ENCODE results near the gene DRD2.

The DRD2 gene

DNA sequence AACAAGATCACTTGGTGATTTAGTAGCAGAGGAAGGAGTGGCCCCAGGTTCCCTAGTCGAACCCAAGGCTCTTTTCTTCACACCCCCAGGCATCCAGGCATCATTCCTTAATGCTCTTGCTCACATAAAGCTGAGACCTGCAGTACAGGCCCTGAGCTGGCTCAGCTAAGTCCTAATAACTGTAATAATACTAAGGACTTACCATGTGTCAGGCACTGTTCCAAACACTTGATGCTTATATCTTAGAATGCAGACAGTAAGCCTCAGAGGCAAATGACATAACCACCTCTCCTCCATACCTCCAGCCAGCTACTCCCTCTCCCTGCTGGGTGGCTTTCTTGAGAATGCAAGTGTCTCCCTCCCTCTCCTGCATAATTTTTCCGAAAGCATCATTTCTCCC, 54.4 kb downstream of the DRD2 start:
- Mint-ChIP-seq H3K27ac (ENCODE audit: low read depth) (no peak overlapping the region), H3K36me3 (ENCODE audit: insufficient read depth) (peaks cover 2% of the 10 kb centered on the region), H3K4me3 (no peak overlapping the region), H3K9me3 (no peaks in the 10 kb centered on the region), H3K27me3 (peaks cover 8% of the 10 kb centered on the region), H3K4me1 (no peaks in the 10 kb centered on the region)
- ATAC-seq (replicated peaks; ENCODE audit: extremely low read depth, poor library complexity, severe bottlenecking) = no peak
- no peak for DNase-seq (ENCODE audit: low spot score in 2 of 2)

DNA sequence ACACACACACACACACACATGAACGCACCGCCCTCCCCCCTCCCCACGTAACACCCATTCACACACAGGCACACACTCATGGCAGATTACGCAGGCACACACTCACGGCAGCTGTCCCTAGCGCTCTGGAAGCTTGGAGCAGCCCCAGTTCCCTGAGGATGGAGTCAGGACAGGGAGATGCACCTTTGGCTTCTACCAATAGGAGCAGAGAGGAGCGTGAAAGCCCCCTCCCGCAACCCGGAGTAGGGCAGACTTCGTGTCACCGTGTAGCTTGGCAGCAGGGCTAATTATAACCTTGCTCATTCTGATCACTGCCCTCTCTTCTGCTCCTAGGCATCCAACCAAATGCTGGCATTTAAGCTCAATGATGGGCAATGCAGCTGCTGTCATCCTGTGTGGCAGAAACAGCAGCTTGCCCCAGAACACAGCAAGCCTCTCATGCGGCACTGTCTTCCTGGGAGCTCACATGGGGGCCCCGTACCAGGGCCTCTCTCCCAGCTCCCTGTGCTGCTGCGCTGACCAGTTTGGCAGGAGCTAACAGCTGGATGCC, 55.7 kb downstream of the DRD2 start:
- Mint-ChIP-seq H3K36me3 (ENCODE audit: insufficient read depth) (peaks cover 2% of the 10 kb centered on the region), H3K27me3 (peaks cover 8% of the 10 kb centered on the region), H3K4me3 (no peak overlapping the region), H3K9me3 (no peaks in the 10 kb centered on the region), H3K27ac (ENCODE audit: low read depth) (no peak overlapping the region), H3K4me1 (no peaks in the 10 kb centered on the region)
- no peak for ATAC-seq (replicated peaks; ENCODE audit: extremely low read depth, poor library complexity, severe bottlenecking)
- no peak for DNase-seq (ENCODE audit: low spot score in 2 of 2)

DNA sequence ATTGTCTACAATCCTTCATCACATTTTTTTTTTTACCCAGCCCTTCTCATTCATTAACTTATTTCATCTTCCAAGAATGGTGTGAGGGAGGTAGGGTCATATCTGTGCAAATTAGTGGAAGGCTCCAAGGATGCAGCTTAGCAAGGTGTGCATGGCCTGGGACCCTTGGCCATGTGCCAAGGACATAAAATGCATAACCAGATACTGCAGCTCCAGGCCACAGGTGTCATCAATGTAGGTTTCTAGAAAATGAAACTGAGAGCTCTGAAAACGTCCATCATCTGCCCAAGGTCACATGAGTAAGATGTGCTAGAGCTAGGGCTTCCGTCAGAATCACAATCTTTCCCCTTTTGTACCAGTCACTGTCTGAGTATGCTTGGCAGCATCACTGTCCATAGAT, 57.8 kb downstream of the DRD2 start:
- peaks cover 2% of the 10 kb centered on the region for H3K36me3 Mint-ChIP-seq (ENCODE audit: insufficient read depth)
- no peak overlapping the region for H3K27ac Mint-ChIP-seq (ENCODE audit: low read depth)
- no peak for ATAC-seq (replicated peaks; ENCODE audit: extremely low read depth, poor library complexity, severe bottlenecking)
- peaks cover 8% of the 10 kb centered on the region for H3K27me3 Mint-ChIP-seq
- H3K4me1 Mint-ChIP-seq = no peaks in the 10 kb centered on the region
- DNase-seq (ENCODE audit: low spot score in 2 of 2) = no peak
- H3K4me3 Mint-ChIP-seq = no peak overlapping the region
- H3K9me3 Mint-ChIP-seq = no peaks in the 10 kb centered on the region

DNA sequence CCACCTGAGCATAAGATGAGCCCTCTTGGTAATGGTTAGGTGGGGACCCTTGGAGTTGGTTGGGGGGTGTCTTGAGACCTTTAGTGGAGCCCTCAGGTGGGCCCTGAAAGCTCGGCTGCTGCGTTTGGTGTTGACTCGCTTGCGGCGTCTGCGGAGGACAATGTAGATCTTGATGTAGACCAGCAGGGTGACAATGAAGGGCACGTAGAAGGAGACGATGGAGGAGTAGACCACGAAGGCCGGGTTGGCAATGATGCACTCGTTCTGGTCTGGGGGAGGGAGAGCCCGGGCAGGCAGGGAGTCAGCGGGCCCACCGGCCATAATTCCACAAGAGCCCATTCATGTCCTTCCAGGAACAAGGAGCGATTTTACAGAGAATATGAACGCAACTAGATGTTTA, 59.9 kb downstream of the DRD2 start:
- Mint-ChIP-seq H3K4me1 (no peaks in the 10 kb centered on the region), H3K4me3 (no peak overlapping the region), H3K36me3 (ENCODE audit: insufficient read depth) (peaks cover 2% of the 10 kb centered on the region), H3K9me3 (no peaks in the 10 kb centered on the region), H3K27ac (ENCODE audit: low read depth) (no peak overlapping the region), H3K27me3 (peaks cover 6% of the 10 kb centered on the region)
- ATAC-seq (replicated peaks; ENCODE audit: extremely low read depth, poor library complexity, severe bottlenecking) (no peak), DNase-seq (ENCODE audit: low spot score in 2 of 2) (no peak)

DNA sequence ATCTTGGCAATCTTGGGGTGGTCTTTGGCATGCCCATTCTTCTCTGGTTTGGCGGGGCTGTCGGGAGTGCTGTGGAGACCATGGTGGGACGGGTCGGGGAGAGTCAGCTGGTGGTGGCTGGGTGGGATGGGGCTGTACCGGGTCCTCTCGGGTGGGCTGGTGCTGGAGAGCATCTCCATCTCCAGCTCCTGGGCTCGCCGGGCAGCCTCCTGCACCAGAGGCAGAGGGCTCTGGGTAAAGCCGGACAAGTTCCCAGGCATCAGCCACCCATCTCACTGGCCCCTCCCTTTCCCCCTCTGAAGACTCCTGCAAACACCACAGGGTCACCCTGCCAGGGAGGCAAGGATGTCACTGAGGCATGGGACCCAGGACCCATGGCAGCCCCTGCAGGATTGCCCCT, 62.5 kb downstream of the DRD2 start:
- Mint-ChIP-seq H3K27ac (ENCODE audit: low read depth) (no peak overlapping the region), H3K36me3 (ENCODE audit: insufficient read depth) (peaks cover 2% of the 10 kb centered on the region), H3K4me3 (no peak overlapping the region), H3K27me3 (no peaks in the 10 kb centered on the region), H3K9me3 (no peaks in the 10 kb centered on the region), H3K4me1 (no peaks in the 10 kb centered on the region)
- no peak for DNase-seq (ENCODE audit: low spot score in 2 of 2)
- no peak for ATAC-seq (replicated peaks; ENCODE audit: extremely low read depth, poor library complexity, severe bottlenecking)

DNA sequence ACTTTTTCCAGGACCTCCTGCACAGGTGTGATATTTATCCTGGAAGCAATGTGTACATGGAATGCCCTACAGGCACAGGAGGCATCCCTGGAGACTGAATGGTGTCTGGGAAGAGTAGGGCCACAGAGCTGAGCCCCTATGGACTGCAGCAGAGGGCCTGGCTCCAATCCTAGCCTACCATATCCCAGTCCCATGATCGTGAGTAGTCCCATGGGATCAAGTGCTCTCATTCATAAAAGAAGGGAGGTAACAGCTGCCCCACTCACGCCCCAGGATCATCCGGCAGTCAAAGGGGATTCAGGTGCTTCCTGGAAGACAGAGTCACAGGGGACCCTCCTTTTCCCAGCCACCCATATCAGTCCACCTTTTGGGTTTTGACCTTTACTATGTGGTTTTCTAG, 63.7 kb downstream of the DRD2 start:
- no peaks in the 10 kb centered on the region for H3K4me1 Mint-ChIP-seq
- ATAC-seq (replicated peaks; ENCODE audit: extremely low read depth, poor library complexity, severe bottlenecking) = no peak
- no peak overlapping the region for H3K4me3 Mint-ChIP-seq

DNA sequence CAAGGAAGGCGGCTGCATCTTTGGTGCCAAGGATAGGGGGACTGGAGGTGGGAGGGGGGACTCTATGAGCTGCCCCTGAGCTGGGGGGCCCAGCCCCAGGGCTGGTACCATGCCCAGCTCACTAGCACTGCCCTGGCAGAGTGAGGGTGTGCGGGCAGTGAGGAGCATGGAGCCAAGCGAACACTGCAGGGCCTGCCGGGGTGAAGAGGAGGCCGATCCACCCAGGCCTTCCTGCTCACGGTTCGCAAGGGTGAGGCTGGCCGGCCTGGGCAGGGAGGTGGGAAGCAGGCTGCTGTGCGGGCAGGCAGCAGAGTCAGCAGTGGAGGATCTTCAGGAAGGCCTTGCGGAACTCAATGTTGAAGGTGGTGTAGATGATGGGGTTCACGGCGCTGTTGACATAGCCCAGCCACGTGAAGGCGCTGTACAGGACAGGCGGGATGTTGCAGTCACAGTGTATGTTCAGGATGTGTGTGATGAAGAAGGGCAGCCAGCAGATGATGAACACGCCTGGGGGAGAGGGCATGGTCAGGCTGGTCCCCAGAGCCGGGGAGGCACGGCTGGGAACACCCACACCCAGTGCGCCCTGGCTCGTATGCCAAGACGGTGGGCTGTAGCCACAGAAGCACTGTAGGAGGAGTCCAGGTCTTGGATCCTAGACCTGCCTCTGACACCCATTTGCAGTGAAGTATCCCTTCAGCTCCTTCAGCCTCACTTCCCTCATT, 64.6 kb downstream of the DRD2 start:
- ATAC-seq (replicated peaks; ENCODE audit: extremely low read depth, poor library complexity, severe bottlenecking) (no peak), DNase-seq (ENCODE audit: low spot score in 2 of 2) (no peak)
- H3K36me3 Mint-ChIP-seq (ENCODE audit: insufficient read depth) = no peaks in the 10 kb centered on the region
- no peaks in the 10 kb centered on the region for H3K4me1 Mint-ChIP-seq
- H3K9me3 Mint-ChIP-seq = no peaks in the 10 kb centered on the region
- no peak overlapping the region for H3K4me3 Mint-ChIP-seq
- H3K27me3 Mint-ChIP-seq = peaks cover 7% of the 10 kb centered on the region
- no peak overlapping the region for H3K27ac Mint-ChIP-seq (ENCODE audit: low read depth)

More for the DNA sequence above, 63.7 kb downstream of the DRD2 start:
- DNase-seq (ENCODE audit: low spot score in 2 of 2) = no peak
- no peaks in the 10 kb centered on the region for H3K9me3 Mint-ChIP-seq
- no peaks in the 10 kb centered on the region for H3K36me3 Mint-ChIP-seq (ENCODE audit: insufficient read depth)
- no peak overlapping the region for H3K27ac Mint-ChIP-seq (ENCODE audit: low read depth)
- peaks cover 6% of the 10 kb centered on the region for H3K27me3 Mint-ChIP-seq

DNA sequence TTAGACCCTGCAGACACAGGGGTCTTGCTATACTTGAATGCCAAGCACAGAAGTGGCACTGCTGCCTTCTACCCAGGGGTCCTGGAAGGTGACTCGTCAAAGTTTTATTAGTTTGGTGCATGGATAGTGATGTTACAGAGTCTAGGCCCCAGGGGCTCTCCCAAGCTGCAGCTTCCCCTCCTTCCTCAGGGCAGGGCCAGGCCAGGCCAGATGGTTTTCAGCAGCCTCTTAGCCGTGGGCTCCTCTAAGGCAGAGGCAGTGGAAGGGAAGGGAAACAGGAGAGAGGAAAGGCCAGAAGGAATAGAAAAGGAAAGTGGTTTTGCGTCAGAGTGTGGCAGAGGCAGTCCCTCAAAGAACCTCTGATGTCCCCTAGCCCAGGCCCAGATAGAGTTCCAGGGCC, 65.7 kb downstream of the DRD2 start:
- Mint-ChIP-seq H3K27ac (ENCODE audit: low read depth) (no peak overlapping the region), H3K9me3 (no peaks in the 10 kb centered on the region), H3K4me1 (no peaks in the 10 kb centered on the region), H3K4me3 (no peak overlapping the region), H3K27me3 (peaks cover 7% of the 10 kb centered on the region), H3K36me3 (ENCODE audit: insufficient read depth) (no peaks in the 10 kb centered on the region)
- DNase-seq (ENCODE audit: low spot score in 2 of 2) = no peak
- ATAC-seq (replicated peaks; ENCODE audit: extremely low read depth, poor library complexity, severe bottlenecking) = no peak

DNA sequence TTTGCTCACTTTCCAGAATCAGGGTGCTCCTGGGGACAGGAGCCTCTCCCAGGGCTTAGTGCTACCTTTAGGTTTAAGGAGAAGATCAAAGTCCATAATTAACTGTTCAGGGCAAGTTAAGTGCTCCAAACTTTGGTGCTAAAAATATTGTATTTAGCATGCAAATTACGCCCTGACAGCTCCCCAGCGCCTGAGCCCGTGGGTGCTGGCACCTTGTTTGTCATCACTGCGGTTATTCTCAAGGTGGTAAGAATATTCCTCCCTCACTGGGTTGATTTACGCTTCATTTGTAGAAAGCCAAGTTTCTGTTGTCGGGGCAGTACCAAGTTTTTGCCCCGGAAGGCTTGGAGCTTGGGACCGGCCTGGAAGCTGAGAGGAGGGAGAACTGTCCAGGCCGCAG, 66.3 kb downstream of the DRD2 start:
- H3K4me3 Mint-ChIP-seq = no peak overlapping the region
- H3K27ac Mint-ChIP-seq (ENCODE audit: low read depth) = no peak overlapping the region
- no peaks in the 10 kb centered on the region for H3K36me3 Mint-ChIP-seq (ENCODE audit: insufficient read depth)
- H3K27me3 Mint-ChIP-seq = peaks cover 7% of the 10 kb centered on the region
- H3K9me3 Mint-ChIP-seq = no peaks in the 10 kb centered on the region
- no peaks in the 10 kb centered on the region for H3K4me1 Mint-ChIP-seq
- DNase-seq (ENCODE audit: low spot score in 2 of 2) (no peak), ATAC-seq (replicated peaks; ENCODE audit: extremely low read depth, poor library complexity, severe bottlenecking) (no peak)

DNA sequence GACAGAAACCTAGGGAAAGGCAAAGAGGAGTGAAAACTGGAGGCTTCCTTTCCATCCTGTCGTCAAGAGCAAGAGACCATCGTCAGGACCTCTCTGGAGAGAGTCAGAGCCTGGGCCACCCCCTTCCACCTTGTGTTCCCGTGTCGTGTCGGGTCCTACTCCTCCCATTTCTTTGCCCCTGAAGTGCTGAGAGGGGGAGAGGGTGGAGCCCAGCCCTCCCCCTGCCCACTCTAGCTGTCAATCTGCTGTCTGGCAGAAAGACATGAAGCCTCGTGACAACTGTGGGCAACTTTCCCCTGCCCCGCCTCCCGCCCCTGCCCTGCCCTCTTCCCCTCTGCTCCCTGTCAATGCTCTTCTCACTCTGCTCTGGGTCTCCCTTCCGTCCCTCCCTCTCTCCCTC, 67.0 kb downstream of the DRD2 start:
- H3K4me3 Mint-ChIP-seq = no peak overlapping the region
- peaks cover 7% of the 10 kb centered on the region for H3K27me3 Mint-ChIP-seq
- H3K9me3 Mint-ChIP-seq = no peaks in the 10 kb centered on the region
- no peak for DNase-seq (ENCODE audit: low spot score in 2 of 2)
- ATAC-seq (replicated peaks; ENCODE audit: extremely low read depth, poor library complexity, severe bottlenecking) = no peak
- H3K4me1 Mint-ChIP-seq = no peaks in the 10 kb centered on the region
- H3K27ac Mint-ChIP-seq (ENCODE audit: low read depth) = no peak overlapping the region
- no peaks in the 10 kb centered on the region for H3K36me3 Mint-ChIP-seq (ENCODE audit: insufficient read depth)

DNA sequence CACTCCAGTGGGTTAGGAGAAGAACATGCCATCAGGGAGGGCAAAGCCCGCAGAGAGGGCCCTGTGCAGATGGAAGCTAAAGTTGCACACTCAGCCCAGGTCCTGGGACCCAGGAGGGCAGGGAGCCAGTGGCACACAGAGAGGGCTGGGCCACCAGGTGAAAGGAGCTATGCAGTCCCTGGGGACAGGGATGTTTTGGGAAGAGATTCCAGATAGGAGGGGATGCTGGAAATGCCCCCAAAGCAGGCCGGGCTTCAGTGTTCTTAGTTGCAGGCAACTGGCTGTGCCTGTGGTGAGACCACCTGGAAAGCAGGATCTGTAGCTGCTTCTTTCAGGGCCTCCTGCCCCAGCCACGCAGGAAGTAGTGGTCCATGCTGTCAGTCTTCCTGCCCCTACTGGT, 68.0 kb downstream of the DRD2 start:
- H3K27me3 Mint-ChIP-seq = peaks cover 7% of the 10 kb centered on the region
- H3K27ac Mint-ChIP-seq (ENCODE audit: low read depth) = no peak overlapping the region
- H3K9me3 Mint-ChIP-seq = no peaks in the 10 kb centered on the region
- no peak for DNase-seq (ENCODE audit: low spot score in 2 of 2)
- no peak for ATAC-seq (replicated peaks; ENCODE audit: extremely low read depth, poor library complexity, severe bottlenecking)
- no peaks in the 10 kb centered on the region for H3K36me3 Mint-ChIP-seq (ENCODE audit: insufficient read depth)
- no peak overlapping the region for H3K4me3 Mint-ChIP-seq
- no peaks in the 10 kb centered on the region for H3K4me1 Mint-ChIP-seq

DNA sequence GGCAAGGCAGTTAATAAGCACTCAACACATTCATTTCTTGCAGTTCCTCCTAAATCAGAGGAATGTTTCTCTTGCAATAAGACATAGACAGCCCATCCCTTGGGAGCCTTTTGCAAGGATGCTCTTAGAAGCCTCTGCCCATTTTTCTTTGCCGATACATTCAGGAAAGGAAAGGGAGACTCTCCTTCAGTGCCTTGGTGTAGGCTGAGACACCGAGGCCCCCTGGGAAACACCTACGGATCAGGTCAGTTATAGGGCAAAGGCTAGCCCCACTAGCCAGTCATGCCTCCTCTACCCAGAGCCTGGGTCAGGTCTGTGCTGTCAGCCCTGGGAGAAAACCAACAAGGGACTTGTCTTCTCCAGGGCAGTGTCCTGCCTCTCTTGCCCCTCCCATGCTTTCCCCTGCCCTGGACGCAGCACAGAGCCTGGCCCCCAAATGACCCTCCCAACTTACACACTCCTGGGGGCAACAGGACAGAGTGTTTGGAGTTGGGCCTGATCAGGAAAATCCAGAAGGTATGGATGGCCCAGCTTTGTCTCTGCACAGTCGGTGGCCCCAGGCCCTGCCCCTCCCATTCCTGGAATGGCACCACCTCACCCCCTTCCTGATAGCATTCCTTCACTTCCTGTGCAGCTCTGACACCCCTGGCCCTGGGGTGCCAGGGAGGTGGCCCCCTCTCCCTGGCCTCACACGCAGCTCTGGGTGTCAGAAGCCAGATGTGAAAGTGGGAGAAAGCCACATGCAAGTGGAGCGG, 69.3 kb downstream of the DRD2 start:
- Mint-ChIP-seq H3K27ac (ENCODE audit: low read depth) (no peak overlapping the region), H3K4me1 (no peaks in the 10 kb centered on the region), H3K36me3 (ENCODE audit: insufficient read depth) (no peaks in the 10 kb centered on the region), H3K4me3 (no peak overlapping the region), H3K9me3 (no peaks in the 10 kb centered on the region), H3K27me3 (peaks cover 7% of the 10 kb centered on the region)
- DNase-seq (ENCODE audit: low spot score in 2 of 2) (no peak), ATAC-seq (replicated peaks; ENCODE audit: extremely low read depth, poor library complexity, severe bottlenecking) (no peak)

DNA sequence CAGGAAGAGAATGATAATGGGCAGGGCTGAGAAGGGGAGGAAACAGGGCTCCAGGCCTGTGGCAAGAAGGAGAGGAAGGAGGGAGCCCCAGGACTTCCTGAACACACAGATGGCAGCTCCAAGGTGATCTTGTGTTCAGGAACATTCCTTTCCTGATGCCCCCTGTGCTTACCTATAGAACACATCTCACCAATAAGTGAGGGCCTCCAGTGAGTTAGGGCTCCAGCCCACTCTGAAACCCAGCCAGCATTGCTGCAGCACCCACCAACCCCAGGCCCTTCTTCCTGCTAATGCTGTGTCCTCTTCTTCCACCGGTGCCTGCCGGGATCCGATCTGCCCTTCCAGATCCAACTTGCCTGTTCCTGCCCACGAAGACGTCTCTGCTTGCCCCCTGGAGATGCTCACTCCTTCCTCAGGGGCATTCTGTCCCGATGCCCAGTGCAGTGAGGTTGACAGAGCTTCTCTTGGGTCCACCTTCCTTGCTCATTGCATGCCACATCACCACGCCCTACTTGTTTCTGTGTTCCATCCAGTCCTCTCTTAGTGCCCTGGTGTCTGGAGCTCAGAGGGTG, 70.3 kb downstream of the DRD2 start:
- Mint-ChIP-seq H3K4me1 (no peaks in the 10 kb centered on the region), H3K27ac (ENCODE audit: low read depth) (no peak overlapping the region), H3K27me3 (peaks cover 7% of the 10 kb centered on the region), H3K36me3 (ENCODE audit: insufficient read depth) (no peaks in the 10 kb centered on the region), H3K4me3 (no peak overlapping the region), H3K9me3 (no peaks in the 10 kb centered on the region)
- ATAC-seq (replicated peaks; ENCODE audit: extremely low read depth, poor library complexity, severe bottlenecking) = no peak
- DNase-seq (ENCODE audit: low spot score in 2 of 2) = no peak

Data from central memory CD8-positive, alpha-beta T cell (primary cell).